ENCODE data around the gene CD300H.

The CD300H gene

DNA sequence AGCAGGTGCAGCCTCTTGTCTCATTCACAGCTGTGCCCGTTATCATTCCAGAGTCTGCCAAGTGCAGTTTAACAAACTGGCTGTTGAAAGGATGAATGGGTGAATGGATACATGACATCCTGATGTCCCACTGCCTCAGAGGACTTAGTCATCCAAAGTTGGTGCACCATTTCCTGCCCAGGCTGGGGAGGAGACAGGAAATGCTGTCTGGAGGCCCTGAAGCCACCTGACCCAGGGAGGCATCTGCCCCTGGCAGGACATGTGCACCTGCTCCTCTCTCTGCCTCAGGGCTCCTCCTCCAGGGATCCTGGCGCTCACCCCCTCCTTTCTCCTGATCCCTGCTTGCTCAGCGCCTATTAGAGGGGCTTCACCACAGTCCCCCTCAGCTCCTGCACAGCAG is 19.6 kb downstream of the CD300H start:
- DNase-seq: no peak

DNA sequence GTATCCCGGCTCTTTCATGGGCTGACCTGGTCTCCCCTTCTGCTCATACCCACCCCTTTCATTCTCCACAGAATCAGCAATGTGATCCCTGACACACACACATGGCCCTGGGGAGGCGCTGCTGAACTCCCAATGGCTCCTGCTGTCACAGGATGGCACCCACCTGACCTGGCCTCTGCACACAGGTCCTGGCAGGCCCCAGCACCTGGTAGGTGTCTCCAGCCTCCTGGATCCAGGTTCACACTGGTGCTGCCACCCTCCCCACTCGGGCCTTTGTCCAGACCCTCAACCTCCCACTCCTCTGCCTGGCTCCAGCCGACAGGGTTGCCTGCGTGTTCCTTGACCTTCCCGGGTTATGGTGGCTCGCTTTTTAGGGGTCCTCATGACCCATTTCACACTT is 20.0 kb downstream of the CD300H start:
- DNase-seq: no peak

DNA sequence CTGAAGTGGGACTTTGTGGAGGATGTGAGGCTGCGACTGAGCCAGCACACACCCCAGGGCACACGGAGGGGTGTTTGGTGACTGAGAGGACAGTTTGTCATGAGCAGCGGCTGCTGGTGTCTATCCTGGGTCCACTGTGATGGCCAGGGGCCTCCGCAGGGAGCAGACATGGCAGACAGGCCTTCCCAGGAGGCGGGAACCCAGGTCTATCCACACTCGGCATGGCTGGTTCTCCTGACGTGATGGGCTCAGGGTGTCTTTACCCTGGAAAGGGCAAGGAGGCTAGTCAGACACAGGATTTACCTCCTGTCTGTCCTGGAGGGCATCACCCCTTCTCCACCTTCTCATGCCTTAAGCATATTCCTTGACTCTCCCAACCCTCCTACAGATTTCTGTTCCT is 20.7 kb downstream of the CD300H start:
- no peak for DNase-seq

DNA sequence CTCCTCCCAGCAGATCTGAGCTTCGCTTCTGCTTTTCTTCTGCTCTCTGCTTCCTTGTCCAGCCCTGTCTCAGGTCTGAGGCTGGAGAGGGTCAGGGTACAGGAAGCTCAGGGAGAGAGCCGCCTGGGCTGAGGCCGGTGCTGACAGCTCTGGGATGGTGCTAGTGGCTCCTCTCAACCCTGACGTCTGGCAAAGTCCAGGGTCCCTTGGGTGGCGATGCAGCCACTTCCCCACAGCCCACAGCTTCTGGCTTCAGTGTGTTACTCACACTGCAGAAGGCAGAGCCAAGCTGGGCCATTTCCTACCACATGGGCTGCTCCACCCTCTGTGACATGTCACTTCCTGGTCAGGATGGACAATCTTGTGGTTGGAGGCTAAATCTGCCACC is 21.5 kb downstream of the CD300H start, which contains the start of gene CD300C:
TSS of gene CD300C (minus strand) at position 273 of the 388 bp plus-strand sequence. CDS start 333 bp downstream, outside the sequence.
- no peak for DNase-seq

DNA sequence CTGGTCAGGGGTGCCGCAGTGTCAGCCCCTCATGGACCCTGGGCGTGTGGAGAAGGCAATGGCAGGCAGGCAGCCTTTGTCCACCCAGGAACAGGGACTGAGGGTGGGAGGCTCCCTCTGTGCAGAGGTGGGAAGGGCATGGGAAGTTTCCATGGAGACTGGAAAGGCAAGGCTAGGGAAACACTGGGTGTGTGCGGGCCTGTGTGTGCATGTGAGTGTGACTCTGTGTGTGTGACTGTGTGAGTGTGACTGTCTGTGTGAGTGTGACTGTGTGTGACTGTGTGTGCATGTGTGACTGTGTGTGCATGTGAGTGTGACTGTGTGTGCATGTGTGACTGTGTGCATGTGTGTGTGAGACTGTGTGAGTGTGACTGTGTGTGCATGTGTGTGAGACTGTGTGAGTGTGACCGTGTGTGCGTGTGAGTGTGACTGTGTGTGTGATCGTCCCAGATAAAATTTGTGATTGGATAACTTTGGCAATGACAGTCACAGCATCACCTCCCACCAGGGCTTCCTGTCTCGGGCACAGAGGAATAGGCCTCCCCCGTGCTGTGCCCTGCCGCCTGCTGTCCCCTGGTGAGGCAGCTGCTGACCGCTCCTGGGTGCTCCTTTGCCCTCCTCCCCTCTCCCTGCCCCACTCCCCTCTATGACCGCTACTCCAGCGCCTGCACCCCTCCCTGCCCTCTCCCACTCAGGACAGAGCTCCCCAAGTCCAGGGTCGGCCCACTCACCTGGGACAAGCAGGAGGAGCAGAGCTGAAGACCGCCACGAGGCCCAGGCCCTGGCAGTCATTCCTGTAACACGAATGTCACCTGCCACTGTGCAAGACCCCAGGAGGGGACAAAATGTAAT is 22.1 kb downstream of the CD300H start:
- DNase-seq: no peak

DNA sequence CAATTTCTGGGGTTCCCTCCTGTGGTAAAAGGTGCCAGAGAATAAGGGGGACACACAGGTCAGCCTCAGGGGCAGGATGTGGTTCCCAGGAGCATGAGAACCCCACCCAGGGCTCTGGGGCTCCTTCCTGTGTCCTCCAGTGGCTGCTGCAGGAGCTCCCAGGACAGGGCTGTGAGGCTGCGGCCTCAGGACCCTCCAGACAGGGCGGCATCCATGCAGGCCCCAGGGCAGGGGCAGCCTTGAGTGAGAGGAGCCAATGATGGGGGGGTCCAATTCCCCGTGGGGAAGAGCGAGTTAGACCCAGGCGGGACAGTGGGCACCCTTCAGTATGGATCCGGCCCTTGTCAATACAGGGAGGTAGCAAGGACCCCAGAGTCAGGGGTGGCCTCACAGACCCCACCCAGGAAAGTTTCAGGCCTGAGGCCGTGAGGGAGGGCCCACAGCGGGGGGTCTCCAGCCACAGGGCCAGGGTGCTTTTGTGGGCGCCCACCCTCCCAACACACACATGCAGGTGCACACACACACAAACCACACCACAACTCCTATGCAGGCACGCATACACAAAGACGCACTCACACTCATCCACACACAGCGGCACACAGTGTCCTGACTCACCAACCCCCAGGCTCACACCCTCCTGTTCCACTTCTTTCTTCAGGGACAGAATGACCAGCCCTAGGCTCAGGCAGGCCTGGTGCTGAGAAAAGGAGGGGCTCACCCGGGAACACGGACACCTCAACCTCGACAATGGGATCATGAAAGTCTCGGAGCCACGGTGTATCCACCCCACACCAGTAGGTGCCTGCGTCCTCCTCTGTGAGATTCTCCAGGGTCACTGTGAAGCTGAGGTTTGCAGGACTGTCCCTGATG is 23.2 kb downstream of the CD300H start:
- no peak for DNase-seq

DNA sequence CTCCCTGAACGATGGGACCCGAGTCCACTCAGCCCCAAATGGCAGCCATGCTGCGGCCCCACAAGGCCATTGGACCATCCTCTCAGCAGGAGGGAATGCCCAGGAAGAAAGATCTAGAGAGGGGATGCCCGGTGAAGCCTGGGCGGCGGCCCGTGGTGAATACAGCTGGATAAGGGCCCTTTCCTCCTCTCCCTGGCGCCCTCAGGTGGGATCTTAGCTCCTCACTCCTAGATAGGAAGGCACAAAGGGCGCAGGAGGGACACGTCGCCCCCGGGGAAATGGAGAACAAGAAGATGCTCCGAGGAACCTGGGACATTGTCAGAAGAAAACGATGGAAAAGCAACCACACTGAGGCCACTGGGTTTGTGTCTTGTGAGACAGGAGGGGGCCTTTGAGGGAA is 23.9 kb downstream of the CD300H start:
- DNase-seq: no peak

DNA sequence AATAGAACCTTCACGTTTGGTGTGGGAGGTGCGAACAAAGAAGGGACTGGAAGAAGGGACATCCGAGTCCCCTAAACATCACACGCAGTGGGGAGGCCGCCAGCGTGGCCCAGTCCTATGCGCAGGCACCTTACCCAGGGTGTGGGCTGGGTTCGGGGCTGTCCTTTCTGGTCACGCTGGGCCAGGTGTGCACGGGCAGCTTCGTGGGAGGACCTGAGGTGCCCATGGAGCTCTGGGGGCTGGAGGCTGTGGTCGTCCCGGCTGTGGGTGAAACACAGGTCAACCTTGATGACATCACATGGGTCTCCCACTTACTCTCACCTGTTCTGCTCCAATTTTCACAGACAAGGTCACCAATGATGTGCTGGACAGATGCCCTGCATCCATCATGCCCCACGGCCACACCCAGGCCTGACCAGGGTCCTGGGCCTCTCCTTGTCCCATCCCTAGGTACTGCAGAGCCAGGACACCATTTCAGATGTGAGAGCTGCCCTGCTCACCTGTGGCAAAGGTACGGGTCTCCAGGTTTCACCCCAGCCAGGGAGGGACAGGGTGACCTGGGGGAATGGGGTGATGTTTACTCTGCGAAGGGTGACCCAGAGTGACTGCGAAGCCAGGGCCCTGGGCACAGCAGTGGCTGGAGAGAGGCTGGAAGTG is 24.5 kb downstream of the CD300H start:
- no peak for DNase-seq

DNA sequence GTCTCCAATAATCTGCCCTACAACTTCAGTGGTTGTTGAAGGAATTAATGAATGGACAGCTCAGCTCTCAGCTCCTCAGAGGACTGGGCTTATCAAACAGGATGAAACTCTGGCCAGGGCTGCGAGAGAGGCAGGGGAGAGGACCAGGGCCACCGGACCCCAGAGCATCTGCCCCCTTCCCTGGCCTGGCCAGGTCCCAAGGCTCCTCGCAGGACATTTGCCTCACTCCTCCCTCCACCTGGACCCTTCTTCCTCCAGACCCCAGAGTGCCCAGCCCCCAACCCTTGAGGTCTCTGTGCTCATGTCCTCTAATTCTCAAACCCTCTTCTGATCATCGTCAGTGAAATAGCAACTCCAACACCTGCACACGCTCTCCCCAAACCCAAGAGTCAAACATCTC is 25.1 kb downstream of the CD300H start:
- no peak for DNase-seq

DNA sequence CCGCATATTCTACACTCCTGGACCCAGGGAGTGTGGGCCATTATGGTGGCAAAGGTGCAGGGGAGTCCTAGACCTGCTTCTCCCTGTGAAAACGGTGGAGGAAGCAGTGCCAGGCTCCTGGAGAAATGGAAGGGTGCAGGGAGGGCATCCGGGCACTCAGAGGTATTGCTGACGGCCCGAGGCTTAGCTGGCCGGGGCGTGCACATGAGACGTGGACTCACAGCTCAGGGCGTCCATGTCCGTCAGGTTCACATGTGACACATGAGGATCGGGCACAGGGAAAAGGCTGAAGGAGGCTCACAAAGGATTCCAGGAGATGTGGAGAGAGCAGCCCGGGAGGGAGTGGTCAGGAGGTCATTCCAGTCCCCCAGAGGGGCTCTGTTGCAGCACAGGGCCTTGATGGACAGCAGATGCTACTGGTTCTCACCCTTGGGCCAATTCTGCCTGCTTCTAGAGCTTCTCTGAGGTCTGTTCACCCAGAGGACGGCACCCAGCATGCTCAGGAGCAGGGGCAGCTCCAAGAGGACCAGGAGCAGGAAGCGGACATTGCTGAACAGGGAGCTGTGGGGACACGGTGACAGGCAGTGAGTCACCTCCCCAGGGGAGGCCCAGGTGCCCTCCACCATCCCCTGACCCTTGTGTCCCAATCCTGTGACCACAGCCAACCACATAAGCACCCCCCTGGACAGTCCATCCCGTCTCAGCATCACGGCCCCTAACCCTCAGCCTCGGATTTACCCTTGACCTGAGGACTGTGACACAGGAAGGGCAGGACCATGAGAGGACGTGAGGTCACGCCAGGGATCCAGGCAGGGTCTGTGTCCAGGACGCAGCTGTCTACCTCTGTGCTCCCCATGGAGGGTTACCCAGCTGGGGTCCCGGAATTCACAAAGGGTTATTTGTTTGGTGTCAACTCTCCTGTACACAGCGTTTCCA is 25.9 kb downstream of the CD300H start:
- DNase-seq: no peak

DNA sequence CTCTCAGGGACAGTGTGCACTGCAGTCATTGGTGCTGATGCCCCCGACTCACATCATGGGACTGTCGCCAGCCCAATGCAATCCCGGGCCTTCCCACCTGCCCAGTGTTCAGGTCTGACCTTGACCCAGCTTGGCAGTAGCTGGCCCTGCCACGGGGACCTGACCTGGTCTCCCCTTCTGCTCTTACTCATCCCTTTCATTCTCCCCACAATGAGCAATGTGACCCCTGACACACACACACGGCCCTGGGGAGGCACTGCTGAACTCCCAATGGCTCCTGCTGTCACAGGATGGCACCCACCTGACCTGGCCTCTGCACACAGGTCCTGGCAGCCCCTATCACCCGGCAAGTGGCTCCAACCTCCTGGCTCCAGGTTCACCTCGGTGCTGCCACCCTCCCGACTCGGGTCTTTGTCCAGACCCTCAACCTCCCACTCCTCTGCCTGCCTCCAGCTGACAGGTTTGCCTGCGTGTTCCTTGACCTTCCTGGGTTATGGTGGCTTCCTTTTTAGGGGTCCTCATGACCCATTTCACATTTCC is 28.0 kb downstream of the CD300H start:
- no peak for DNase-seq

DNA sequence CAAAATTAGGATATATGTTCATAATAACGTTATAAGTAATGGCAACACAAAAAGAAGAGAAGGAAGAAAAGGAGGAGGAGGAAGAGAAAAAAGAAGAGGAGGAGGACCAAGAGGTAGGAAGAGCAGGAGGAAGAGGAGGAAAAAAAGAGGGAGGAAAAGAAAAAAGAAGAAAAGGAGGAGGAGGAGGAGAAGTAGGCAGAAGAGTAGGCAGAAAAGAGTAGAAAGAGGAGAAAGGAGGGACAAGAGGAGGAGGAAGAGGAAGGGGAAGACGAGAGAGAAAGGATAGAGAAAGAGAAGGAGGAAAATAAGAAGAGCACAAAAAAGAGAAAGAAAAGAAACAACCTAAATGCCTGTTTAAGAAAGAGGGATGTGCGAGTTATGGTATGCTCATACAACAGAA is 30.4 kb downstream of the CD300H start:
- no peak for DNase-seq

DNA sequence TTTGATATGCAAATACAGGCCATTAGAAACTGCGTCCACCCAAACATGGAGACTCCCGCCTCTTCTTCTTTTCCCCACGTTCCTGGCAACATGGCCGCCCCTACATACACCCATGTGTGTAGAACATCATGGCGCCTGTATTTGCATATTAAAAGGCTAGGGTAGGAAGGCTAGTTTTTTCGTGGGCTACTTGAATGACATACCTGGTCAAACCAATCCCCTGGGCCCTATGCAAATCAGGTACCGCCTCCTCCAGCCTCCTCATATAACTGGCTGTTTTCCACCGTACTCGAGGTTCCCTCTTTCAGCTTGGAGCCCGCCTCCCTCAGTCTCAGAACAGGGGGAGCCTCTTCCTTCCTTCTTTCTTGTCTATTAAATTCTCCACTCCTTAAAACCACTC is 35.2 kb downstream of the CD300H start:
- DNase-seq: no peak

DNA sequence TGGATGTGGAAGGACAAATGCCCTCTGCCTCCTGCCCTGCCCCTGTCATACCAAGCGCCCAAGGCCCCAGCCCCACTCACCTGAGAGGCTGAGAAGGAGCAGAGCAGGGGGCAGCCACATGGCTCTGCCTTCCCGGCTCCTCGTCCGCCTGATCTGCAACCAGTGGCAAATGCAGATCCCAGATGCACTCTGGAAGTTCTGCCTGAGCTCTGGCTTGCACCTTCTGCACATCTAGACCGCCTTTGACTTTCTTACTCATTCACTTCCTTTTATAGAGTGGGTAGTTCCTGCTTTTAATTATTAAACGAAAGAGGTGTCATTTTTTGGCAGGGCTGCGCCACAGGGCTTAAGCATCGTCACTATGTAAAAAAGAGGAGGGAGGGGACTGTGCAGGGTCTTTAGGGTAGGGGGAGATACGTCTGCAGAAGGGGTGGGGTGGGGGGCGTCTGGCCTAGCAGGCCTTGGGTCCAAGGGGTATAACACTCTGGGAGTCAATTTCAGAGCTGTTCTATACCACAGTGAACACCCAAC is 36.0 kb downstream of the CD300H start, which contains the start of gene CD300LB:
TSS of gene CD300LB (minus strand) at position 245 of the 531 bp plus-strand sequence. CDS start at position 120, 125 bp downstream.
- no peak for DNase-seq

DNA sequence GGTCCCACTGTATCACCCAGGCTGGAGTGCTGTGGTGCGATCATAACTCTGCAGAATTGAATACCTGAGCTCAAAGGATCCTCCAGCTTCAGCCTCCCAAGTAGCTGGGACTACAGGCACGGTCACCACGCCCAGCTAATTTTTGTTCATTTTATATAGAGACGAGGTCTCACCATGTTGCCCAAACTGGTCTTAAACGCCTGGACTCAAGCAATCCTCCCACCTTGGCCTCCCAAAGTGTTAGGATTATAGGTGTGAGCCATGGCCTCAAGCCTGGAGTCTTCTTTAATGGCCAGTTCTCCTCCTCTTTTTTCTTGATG is 36.5 kb downstream of the CD300H start:
- DNase-seq: no peak

DNA sequence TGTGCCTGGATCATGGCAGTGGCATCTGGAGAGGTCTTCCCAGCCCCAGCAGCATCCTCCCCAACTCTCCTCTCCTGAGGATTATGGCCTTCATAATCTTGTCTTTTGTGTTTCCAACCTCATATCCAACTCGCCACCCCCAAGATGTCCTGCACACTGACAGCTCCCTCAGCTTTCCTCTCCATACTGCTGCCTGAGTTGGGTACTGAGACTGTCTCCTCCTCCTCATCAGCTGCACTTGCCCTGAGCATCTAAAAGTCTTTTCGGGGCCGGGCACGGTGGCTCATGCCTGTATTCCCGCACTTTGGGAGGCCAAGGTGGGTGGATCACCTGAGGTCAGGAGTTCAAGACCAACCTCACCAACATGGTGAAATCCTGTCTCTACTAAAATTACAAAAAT is 38.1 kb downstream of the CD300H start:
- no peak for DNase-seq

DNA sequence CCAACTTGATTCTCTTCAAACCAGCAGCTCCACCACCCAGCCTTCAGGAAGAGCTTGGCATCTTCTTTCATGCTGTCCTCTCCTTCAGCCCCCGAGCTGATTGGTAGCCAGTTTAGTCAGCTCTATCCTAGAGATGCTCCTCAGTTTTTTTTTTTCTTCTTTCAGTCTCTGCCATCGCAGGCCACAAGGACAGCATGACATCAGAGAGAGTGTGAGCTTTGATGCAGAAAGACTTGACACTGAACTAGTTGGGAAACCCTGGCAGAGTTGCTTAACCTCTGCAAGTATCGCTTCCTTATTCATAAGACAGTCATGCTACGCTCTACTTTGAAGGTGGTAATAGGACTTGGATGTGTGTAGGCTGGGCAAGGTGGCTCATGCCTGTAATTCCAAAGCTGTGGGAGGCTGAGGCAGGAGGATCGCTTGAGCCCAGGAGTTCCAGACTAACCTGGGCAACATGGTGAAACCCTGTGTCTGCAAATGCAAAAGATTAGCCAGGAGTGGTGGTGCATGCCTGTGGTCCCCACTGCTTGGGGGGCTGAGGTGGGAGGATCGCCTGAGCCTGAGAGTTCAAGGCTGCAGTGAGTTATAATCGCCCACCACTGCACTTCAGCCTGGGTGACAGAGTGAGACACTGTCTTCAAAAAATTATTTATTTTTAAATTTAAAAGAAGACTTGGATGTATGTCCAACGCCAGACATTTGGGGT is 38.7 kb downstream of the CD300H start:
- no peak for DNase-seq

DNA sequence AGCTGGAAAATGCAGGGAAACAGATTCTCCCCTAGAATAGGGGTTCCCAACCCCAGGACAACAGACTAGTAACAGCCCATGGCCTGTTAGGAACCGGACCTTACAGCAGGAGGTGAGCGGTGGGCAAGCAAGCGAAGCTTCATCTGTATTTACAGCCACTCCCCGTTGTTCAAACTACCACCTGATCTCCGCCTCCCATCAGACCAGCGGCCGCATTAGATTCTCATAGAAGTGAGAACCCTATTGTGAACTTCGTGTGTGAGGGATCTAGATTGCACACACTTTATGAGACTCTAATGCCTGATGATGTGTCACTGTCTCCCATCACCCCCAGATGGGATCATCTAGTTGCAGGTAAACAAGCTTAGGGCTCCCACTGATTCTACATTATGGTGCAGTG is 39.6 kb downstream of the CD300H start:
- no peak for DNase-seq

DNA sequence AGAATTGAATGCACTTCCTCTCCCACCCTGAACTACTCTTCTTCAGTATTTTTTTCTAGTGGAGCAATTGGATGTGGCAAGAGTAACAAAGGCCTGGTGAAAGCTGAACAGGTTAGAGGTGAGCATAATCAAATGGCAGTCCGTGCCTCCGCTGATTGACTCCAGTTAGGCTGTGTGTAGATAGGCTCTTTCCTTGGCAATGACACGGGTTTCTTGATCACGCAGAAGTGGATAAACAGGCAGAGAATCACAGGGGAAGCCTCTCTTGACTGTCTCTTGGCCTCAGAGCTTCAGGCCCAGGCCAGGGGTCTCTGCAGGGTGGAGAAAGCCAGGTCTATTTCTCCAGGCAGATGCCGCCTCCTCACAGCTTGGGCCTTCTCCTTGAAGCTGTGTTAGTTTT is 40.2 kb downstream of the CD300H start:
- DNase-seq: no peak

DNA sequence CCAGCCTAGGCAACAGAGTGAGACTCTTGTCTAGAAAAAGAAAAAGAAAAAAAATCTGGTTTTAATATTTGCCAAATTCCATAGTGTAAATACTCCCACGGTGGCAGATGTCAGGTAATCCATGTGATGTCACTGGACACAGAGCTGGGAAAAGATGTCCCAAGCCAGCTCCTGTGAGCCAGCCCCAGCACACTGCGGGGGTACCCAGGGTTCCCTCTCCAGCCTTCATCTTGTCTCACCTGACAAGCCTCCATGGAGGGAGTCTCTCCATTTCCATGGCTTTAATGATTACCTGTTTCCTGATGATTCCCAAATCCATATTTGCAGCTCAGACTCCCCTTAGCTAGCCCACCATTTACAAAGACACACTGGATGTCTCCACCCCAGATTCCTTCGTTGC is 40.6 kb downstream of the CD300H start:
- no peak for DNase-seq

DNA sequence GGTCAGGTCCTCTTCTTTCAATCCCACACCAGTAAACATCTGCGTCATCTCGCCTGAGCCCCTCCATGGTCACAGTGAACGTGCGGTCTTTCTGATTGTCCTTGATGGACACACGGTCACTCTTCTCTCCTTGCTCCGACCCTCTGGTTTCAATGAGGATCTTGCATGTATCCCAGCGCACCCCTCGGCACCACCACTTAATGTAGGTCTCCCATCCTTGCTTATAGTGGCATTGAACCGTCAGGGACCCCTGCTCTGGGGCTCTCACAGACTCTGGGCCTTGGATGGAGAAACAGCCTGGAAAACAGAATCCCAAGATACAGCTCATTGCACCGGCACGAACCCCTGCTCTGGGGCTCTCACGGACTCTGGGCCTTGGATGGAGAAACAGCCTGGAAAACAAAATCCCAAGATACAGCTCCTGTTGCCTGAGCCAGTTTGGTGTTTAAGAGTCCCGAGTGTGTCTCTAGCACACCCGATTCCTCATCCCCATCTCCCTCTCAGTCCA is 41.5 kb downstream of the CD300H start:
- no peak for DNase-seq
